ENCODE results near the gene IRX6.

GRCh38 chr16:55275869-55276268 is 48.1 kb upstream of the IRX6 start:
- TF ChIP-seq, protein P1, sequence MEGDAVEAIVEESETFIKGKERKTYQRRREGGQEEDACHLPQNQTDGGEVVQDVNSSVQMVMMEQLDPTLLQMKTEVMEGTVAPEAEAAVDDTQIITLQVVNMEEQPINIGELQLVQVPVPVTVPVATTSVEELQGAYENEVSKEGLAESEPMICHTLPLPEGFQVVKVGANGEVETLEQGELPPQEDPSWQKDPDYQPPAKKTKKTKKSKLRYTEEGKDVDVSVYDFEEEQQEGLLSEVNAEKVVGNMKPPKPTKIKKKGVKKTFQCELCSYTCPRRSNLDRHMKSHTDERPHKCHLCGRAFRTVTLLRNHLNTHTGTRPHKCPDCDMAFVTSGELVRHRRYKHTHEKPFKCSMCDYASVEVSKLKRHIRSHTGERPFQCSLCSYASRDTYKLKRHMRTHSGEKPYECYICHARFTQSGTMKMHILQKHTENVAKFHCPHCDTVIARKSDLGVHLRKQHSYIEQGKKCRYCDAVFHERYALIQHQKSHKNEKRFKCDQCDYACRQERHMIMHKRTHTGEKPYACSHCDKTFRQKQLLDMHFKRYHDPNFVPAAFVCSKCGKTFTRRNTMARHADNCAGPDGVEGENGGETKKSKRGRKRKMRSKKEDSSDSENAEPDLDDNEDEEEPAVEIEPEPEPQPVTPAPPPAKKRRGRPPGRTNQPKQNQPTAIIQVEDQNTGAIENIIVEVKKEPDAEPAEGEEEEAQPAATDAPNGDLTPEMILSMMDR (IDR thresholded peaks at IDR 0.05) = no peak
- TF ChIP-seq PRDM15 (CRISPR knock-in tag; IDR thresholded peaks at IDR 0.05) (no peak), GTF2I (CRISPR knock-in tag; conservative IDR thresholded peaks at IDR 0.05) (no peak), NR1H2 (CRISPR knock-in tag; IDR thresholded peaks at IDR 0.05) (no peak), OVOL2 (CRISPR knock-in tag; IDR thresholded peaks at IDR 0.05; ENCODE audit: borderline replicate concordance) (no peak), USF2 (CRISPR knock-in tag; IDR thresholded peaks at IDR 0.05) (no peak), CREB1 (CRISPR knock-in tag; IDR thresholded peaks at IDR 0.05) (no peak), NFE2L1 (CRISPR knock-in tag; IDR thresholded peaks at IDR 0.05) (no peak), TEAD1 (CRISPR knock-in tag; IDR thresholded peaks at IDR 0.05) (no peak), AFF4 (CRISPR knock-in tag; IDR thresholded peaks at IDR 0.05; ENCODE audit: borderline replicate concordance) (no peak), ATF3 (CRISPR knock-in tag; conservative IDR thresholded peaks at IDR 0.05) (no peak), NR3C1 (CRISPR knock-in tag; conservative IDR thresholded peaks at IDR 0.05; ENCODE audit: low read depth) (no peak), FOXJ3 (CRISPR knock-in tag; IDR thresholded peaks at IDR 0.05; ENCODE audit: borderline replicate concordance) (no peak), TEAD4 (CRISPR knock-in tag; IDR thresholded peaks at IDR 0.05) (no peak)

Data from WTC11 (cell line).